ENCODE data around the gene APEH. TPM values are rescaled to one million over a fixed set of nuclear protein-coding genes. Genes with fewer than 3 reads are reported as not detected.

APEH gene
- total and polyA plus RNA-seq, 2 of the 13 experiments (the other 11 are each of a cell fraction or from before 2014, with no cell fraction given), result 116 to 130 TPM

DNA sequence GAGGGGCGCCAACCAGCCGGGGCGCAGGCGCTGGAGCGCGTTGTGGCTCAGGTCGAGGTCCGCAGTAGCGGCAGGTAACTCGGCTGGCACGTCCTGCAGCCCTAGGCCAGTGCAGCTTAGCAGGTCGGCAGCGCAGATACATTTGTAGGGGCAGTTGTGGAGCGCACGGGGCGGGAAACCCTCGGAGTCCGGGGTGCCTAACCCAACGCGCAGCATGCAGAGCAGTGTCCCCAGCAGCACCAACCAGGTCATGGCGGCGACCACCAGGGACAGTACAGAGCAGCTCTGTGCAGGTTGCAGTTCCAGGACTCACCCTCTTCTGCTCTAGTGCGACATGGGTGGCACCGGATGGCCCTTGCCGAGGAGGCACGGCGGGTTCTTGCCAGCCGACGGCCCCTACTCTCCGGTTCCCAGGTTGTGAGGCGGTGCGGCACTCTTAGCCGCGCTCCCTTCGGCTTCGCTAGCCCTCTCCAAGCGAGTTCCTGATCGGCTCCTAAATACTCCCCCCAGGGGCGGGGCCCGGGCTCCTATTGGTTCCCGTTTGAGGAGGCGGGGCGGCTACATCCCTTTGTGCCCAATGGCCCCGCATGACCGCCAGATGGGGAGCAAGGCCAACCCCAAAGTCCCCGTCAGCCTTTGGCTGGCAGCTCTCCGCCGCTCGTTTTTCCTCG, 45.2 kb downstream of the APEH start, which contains the start of gene AMIGO3 (continued):
- TF ChIP-seq, protein P1, sequence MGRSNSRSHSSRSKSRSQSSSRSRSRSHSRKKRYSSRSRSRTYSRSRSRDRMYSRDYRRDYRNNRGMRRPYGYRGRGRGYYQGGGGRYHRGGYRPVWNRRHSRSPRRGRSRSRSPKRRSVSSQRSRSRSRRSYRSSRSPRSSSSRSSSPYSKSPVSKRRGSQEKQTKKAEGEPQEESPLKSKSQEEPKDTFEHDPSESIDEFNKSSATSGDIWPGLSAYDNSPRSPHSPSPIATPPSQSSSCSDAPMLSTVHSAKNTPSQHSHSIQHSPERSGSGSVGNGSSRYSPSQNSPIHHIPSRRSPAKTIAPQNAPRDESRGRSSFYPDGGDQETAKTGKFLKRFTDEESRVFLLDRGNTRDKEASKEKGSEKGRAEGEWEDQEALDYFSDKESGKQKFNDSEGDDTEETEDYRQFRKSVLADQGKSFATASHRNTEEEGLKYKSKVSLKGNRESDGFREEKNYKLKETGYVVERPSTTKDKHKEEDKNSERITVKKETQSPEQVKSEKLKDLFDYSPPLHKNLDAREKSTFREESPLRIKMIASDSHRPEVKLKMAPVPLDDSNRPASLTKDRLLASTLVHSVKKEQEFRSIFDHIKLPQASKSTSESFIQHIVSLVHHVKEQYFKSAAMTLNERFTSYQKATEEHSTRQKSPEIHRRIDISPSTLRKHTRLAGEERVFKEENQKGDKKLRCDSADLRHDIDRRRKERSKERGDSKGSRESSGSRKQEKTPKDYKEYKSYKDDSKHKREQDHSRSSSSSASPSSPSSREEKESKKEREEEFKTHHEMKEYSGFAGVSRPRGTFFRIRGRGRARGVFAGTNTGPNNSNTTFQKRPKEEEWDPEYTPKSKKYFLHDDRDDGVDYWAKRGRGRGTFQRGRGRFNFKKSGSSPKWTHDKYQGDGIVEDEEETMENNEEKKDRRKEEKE (IDR thresholded peaks at IDR 0.05), result no peak
- TF ChIP-seq ZNF670 (CRISPR knock-in tag; IDR thresholded peaks at IDR 0.05; ENCODE audit: borderline replicate concordance), result no peak
- TF ChIP-seq, protein P2, sequence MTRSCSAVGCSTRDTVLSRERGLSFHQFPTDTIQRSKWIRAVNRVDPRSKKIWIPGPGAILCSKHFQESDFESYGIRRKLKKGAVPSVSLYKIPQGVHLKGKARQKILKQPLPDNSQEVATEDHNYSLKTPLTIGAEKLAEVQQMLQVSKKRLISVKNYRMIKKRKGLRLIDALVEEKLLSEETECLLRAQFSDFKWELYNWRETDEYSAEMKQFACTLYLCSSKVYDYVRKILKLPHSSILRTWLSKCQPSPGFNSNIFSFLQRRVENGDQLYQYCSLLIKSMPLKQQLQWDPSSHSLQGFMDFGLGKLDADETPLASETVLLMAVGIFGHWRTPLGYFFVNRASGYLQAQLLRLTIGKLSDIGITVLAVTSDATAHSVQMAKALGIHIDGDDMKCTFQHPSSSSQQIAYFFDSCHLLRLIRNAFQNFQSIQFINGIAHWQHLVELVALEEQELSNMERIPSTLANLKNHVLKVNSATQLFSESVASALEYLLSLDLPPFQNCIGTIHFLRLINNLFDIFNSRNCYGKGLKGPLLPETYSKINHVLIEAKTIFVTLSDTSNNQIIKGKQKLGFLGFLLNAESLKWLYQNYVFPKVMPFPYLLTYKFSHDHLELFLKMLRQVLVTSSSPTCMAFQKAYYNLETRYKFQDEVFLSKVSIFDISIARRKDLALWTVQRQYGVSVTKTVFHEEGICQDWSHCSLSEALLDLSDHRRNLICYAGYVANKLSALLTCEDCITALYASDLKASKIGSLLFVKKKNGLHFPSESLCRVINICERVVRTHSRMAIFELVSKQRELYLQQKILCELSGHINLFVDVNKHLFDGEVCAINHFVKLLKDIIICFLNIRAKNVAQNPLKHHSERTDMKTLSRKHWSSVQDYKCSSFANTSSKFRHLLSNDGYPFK (CRISPR knock-in tag; IDR thresholded peaks at IDR 0.05; ENCODE audit: borderline replicate concordance), result no peak

DNA sequence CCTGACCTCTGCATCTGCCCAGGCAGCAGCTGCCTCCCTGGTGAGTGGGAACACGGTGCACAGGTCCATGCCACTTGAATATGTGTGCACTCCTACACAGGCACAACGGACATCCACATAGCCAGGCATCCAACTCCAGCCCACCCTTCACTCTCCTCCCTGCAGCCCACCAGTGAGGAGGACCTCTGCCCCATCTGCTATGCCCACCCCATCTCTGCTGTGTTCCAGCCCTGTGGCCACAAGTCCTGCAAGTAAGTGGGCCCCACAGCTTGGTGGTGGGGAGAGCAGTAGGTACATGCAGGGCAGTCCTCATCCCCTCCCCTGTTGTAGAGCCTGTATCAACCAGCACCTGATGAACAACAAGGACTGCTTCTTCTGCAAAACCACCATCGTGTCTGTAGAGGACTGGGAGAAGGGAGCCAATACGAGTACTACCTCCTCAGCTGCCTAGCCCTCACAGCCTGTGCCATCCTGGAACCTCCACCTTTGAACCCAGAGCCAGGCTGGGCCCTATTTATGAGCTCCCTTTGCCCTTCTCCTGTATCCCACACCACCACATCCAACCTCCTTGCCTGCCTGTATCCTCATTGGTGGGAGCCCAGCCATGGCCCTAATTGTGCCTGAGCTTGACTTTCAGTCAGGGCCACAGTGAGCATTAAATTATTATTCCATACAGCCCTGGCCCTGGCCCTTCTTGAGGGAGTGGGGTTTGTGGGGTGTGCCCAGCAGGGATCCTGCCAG, 46.9 kb downstream of the APEH start:
- DNase-seq (ENCODE audit: low spot score) (no peak), FAIRE-seq (no peak), ATAC-seq (no peak)
- 80% methylated on average over 1 of the region's 4 CpGs for WGBS (ENCODE audit: low lambda C conversion rate)
- Histone ChIP-seq H3K4me2 (ENCODE audit: low read depth, low read length) (no peak overlapping the region), H3K4me3 (replicated peaks in 1 of 3; ENCODE audit: insufficient read depth in 1 of 3, low read depth in 2 of 3, low read length in 3 of 3) (no peak overlapping the region), H3K27ac (ENCODE audit: extremely low read length, insufficient read depth, low read length) (no peak overlapping the region), H3K9ac (ENCODE audit: insufficient read depth, low read depth, low read length) (no peak overlapping the region), H3K36me3 (replicated peaks in 1 of 2; ENCODE audit: control insufficient read depth in 1 of 2, insufficient read depth in 2 of 2, low read length in 2 of 2) (peaks cover 15 to 24% of the 10 kb centered on the region in 2 experiments), H3K9me3 (ENCODE audit: low read length) (no peaks in the 10 kb centered on the region), H3K79me2 (ENCODE audit: insufficient read depth, low read length) (peaks cover 13% of the 10 kb centered on the region), H4K20me1 (ENCODE audit: insufficient read depth, low read length) (no peaks in the 10 kb centered on the region), H3K27me3 (ENCODE audit: control insufficient read depth in 1 of 2, insufficient read depth in 2 of 2, low read length in 2 of 2) (no peaks in the 10 kb centered on the region), H3K4me1 (ENCODE audit: insufficient read depth, low read length) (peaks cover 21% of the 10 kb centered on the region), H2AFZ (ENCODE audit: low read length) (no peak overlapping the region)
- no TSS peak for BruUV-seq (replicated peaks)
- in situ Hi-C loops (cut with HindIII; ENCODE audit: extremely low pct_ligation_motif_present, low pct_unique_long_range_greater_than_20kb) (no loop called here), intact Hi-C loops (cut with micrococcal nuclease; ENCODE audit: unreplicated experiment) (no loop called here)
- ChIA-PET POLR2A (no interaction called here), CTCF (ENCODE audit: low intra/inter-chr PET ratio, low total read pairs) (no interaction called here)
- TF ChIP-seq, protein P3, sequence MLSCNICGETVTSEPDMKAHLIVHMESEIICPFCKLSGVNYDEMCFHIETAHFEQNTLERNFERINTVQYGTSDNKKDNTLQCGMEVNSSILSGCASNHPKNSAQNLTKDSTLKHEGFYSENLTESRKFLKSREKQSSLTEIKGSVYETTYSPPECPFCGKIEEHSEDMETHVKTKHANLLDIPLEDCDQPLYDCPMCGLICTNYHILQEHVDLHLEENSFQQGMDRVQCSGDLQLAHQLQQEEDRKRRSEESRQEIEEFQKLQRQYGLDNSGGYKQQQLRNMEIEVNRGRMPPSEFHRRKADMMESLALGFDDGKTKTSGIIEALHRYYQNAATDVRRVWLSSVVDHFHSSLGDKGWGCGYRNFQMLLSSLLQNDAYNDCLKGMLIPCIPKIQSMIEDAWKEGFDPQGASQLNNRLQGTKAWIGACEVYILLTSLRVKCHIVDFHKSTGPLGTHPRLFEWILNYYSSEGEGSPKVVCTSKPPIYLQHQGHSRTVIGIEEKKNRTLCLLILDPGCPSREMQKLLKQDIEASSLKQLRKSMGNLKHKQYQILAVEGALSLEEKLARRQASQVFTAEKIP (CRISPR knock-in tag; IDR thresholded peaks at IDR 0.05; ENCODE audit: borderline replicate concordance), result no peak
- TF ChIP-seq SNAPC2 (CRISPR knock-in tag; IDR thresholded peaks at IDR 0.05) (no peak), AGO2 (optimal IDR thresholded peaks at IDR 0.05; ENCODE audit: low read depth, low read length) (peak; percentile 53), ZBTB42 (CRISPR knock-in tag; IDR thresholded peaks at IDR 0.05) (no peak), SRY (CRISPR knock-in tag; IDR thresholded peaks at IDR 0.05) (no peak), MAFG (CRISPR knock-in tag; IDR thresholded peaks at IDR 0.05) (no peak)
- TF ChIP-seq, protein P4, sequence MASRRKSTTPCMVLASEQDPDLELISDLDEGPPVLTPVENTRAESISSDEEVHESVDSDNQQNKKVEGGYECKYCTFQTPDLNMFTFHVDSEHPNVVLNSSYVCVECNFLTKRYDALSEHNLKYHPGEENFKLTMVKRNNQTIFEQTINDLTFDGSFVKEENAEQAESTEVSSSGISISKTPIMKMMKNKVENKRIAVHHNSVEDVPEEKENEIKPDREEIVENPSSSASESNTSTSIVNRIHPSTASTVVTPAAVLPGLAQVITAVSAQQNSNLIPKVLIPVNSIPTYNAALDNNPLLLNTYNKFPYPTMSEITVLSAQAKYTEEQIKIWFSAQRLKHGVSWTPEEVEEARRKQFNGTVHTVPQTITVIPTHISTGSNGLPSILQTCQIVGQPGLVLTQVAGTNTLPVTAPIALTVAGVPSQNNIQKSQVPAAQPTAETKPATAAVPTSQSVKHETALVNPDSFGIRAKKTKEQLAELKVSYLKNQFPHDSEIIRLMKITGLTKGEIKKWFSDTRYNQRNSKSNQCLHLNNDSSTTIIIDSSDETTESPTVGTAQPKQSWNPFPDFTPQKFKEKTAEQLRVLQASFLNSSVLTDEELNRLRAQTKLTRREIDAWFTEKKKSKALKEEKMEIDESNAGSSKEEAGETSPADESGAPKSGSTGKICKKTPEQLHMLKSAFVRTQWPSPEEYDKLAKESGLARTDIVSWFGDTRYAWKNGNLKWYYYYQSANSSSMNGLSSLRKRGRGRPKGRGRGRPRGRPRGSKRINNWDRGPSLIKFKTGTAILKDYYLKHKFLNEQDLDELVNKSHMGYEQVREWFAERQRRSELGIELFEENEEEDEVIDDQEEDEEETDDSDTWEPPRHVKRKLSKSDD (CRISPR knock-in tag; IDR thresholded peaks at IDR 0.05; ENCODE audit: low read depth), result no peak
